K562 (cell line): ENCODE measurements around the gene KCNK10. TPM values are rescaled to one million over a fixed set of nuclear protein-coding genes. Genes with fewer than 3 reads are reported as not detected.

ENCODE experiments used
- ATAC-seq: fragments of 200-7000 bp; cut with Tn5 transposase; 3 replicates; pipeline ENCODE4 v1.9.1; 2020; ENCODE audit warnings: moderate library complexity
- BruUV-seq: library from RNA; stranded (reverse); fragments of 400-500 nt; replicated peaks from 2 replicates; lab custom pipeline; 2021; lab: Mats Ljungman, UMichigan
- CTCF ChIA-PET: fragments of 300-600 bp; formaldehyde crosslinking; extraction: SDS; loops from one replicate; lab custom pipeline; 2021; ENCODE audit warnings: low intra/inter-chr PET ratio; lab: Yijun Ruan, JAX
- POLR2A ChIA-PET: fragments of 300-600, 350-650 bp; sonication (Branson Sonifier 250); formaldehyde crosslinking; extraction: SDS; loops from one replicate; lab custom pipeline; 2021; ENCODE audit warnings: antibody characterized with exemption, inconsistent platforms; lab: Yijun Ruan, JAX
- DNase-seq, 4 experiments: peaks; one replicate each; pipeline versions ENCODE4 v3.0.0 to v3.0.0-alpha.2; 2011 to 2018; ENCODE audit warnings: low spot score in 3 of 4, mixed read lengths in 3 of 4; ENCODE audit errors: extremely low read depth in 1 of 4
- FAIRE-seq: peaks from 2 replicates; lab custom pipeline; 2011; peaks lifted over from hg19 to GRCh38; lab: Jason Lieb, UNC
- H2AFZ ChIP-seq: 2 replicates; pipeline ENCODE4 v1.6.0; 2011; ENCODE audit warnings: low read depth, low read length, control low read depth, inconsistent platforms
- H3K27ac ChIP-seq: fragments of 200-600 bp; 3 replicates; pipeline ENCODE4 v1.8.0; 2011; ENCODE audit warnings: low read depth, mild to moderate bottlenecking, control low read depth, inconsistent platforms, low read length, moderate library complexity, mixed read lengths; ENCODE audit errors: extremely low read depth
- H3K27me3 ChIP-seq, 2 experiments: fragments of 300-600 bp in 1 of 2; 2 replicates in 1 of 2; 3 replicates in 1 of 2; pipeline versions ENCODE4 v1.6.0 to v1.8.0; 2011; ENCODE audit warnings: inconsistent platforms in 2 of 2, low read length in 2 of 2, mild to moderate bottlenecking in 1 of 2, mixed read lengths in 1 of 2, moderate library complexity in 1 of 2; ENCODE audit not compliant: control insufficient read depth in 2 of 2, insufficient read depth in 2 of 2
- H3K36me3 ChIP-seq: fragments of 300-600 bp; 3 replicates; pipeline ENCODE4 v1.8.0; 2011; ENCODE audit warnings: mild to moderate bottlenecking, low read length, inconsistent platforms; ENCODE audit not compliant: control insufficient read depth, insufficient read depth
- H3K4me1 ChIP-seq, 2 experiments: fragments of 200-600 bp in 1 of 2; replicated peaks in 1 of 2; 2 replicates in 1 of 2; 3 replicates in 1 of 2; pipeline versions ENCODE4 v1.5.1 to v1.8.0; 2011; ENCODE audit warnings: inconsistent platforms in 2 of 2, low read length in 2 of 2, mild to moderate bottlenecking in 1 of 2, mixed read lengths in 1 of 2, moderate library complexity in 1 of 2; ENCODE audit not compliant: control insufficient read depth in 2 of 2, insufficient read depth in 2 of 2
- H3K4me2 ChIP-seq: 2 replicates; pipeline ENCODE4 v1.6.1; 2011; ENCODE audit warnings: low read length, control low read depth, inconsistent platforms, mixed read lengths; ENCODE audit not compliant: insufficient read depth
- H3K4me3 ChIP-seq: fragments of 200-600 bp; sonication (generic), shearing (Covaris generic); 2 replicates; pipeline ENCODE4 v1.5.1; 2016; ENCODE audit warnings: control low read depth, inconsistent platforms
- H3K79me2 ChIP-seq: fragments of 200-600 bp; 3 replicates; pipeline ENCODE4 v1.8.0; 2011; ENCODE audit warnings: low read length, inconsistent platforms; ENCODE audit not compliant: control insufficient read depth, insufficient read depth
- H3K9ac ChIP-seq, 2 experiments: 2 replicates each; pipeline versions ENCODE4 v1.6.0 to v1.6.1; 2011; ENCODE audit warnings: low read depth in 2 of 2, low read length in 2 of 2, control low read depth in 1 of 2, inconsistent platforms in 1 of 2, mild to moderate bottlenecking in 1 of 2, mixed read lengths in 1 of 2; ENCODE audit not compliant: insufficient read depth in 1 of 2
- H3K9me1 ChIP-seq: one replicate; pipeline ENCODE4 v1.6.0; 2011; ENCODE audit warnings: inconsistent platforms, mild to moderate bottlenecking, low read length, moderate library complexity; ENCODE audit not compliant: control insufficient read depth, insufficient read depth
- H3K9me3 ChIP-seq: replicated peaks from 2 replicates; pipeline ENCODE4 v1.5.1; 2011; ENCODE audit warnings: low read depth, low read length, inconsistent platforms; ENCODE audit not compliant: control insufficient read depth, insufficient read depth
- H4K20me1 ChIP-seq: replicated peaks from 2 replicates; pipeline ENCODE4 v1.6.1; 2011; ENCODE audit warnings: low read length, inconsistent platforms, mixed read lengths; ENCODE audit not compliant: control insufficient read depth, insufficient read depth
- FOS ChIP-seq: IDR thresholded peaks from 3 replicates; pipeline ENCODE4 v1.6.1; 2011; ENCODE audit not compliant: insufficient read length; ENCODE audit errors: extremely low read depth
- PCBP1 ChIP-seq: fragments of 200-400 bp; formaldehyde crosslinking; IDR thresholded peaks from 2 replicates; pipeline ENCODE4 v1.6.1; 2018; ENCODE audit warnings: mild to moderate bottlenecking, low read depth, low read length; ENCODE audit not compliant: poor library complexity, severe bottlenecking
- TEAD4 ChIP-seq, 2 experiments: sonication (generic) in 1 of 2; formaldehyde crosslinking in 1 of 2; IDR thresholded peaks; 2 replicates each; pipeline versions ENCODE4 v1.6.1 to v1.8.0; 2012 to 2022; ENCODE audit warnings: borderline replicate concordance in 1 of 2, inconsistent platforms in 1 of 2, low read length in 1 of 2, mild to moderate bottlenecking in 1 of 2, missing genetic modification reagents in 1 of 2
- XRCC3 ChIP-seq: fragments of 450-650 bp; IDR thresholded peaks from 2 replicates; pipeline ENCODE4 v1.6.1; 2017; ENCODE audit warnings: mild to moderate bottlenecking, moderate library complexity
- ZNF143 ChIP-seq: sonication (generic); formaldehyde crosslinking; IDR thresholded peaks from 2 replicates; pipeline ENCODE4 v1.9.0; 2022; ENCODE audit warnings: mild to moderate bottlenecking, missing genetic modification reagents
- ZNF184 ChIP-seq: sonication (generic); formaldehyde crosslinking; IDR thresholded peaks from 2 replicates; pipeline ENCODE4 v1.5.0; 2020; ENCODE audit warnings: missing genetic modification reagents
- WGBS: fragments of 100-300 bp; shearing (Covaris generic); methylation state at CpG from one replicate; pipeline ENCODE4 v1.1.6; 2016; ENCODE audit warnings: low coverage, mixed read lengths; ENCODE audit not compliant: insufficient coverage; ENCODE audit errors: missing lambda C conversion rate; 5-methylcytosine and 5-hydroxymethylcytosine counted together
- in situ Hi-C: fragments of 300-500 bp; cut with MboI; formaldehyde crosslinking; loops from 4 replicates; pipeline ENCODE4 v1.15.0; 2018; ENCODE audit warnings: inconsistent platforms, mixed read lengths
- intact Hi-C: fragments of 100-400 bp; cut with micrococcal nuclease; formaldehyde crosslinking; loops from 2 replicates; pipeline ENCODE4 v1.14.2; 2022
- polyA plus RNA-seq, 8 experiments: library from polyadenylated mRNA; depleted of rRNA in 4 of 8; stranded (reverse) in 5 of 8; unstranded in 3 of 8; fragments of >200 nt; fragmentation: Nextera tagmentation in 2 of 8; fragmentation: Illumina TruSeq in 1 of 8; extraction: Ambion mirVana in 2 of 8; extraction: Trizol in 1 of 8; gene quantifications; 2 replicates each; pipeline versions ENCODE4 v1.2.1 to v1.2.3, GENCODE V29; 2011 to 2014; ENCODE audit warnings: inconsistent platforms in 1 of 8, missing spikeins in 1 of 8
- total RNA-seq, 7 experiments: library from RNA; depleted of rRNA in 6 of 7; stranded (reverse); fragments of >200 nt in 6 of 7; fragmentation: Illumina TruSeq in 2 of 7; extraction: Trizol in 2 of 7; gene quantifications; 2 replicates each; pipeline versions ENCODE4 v1.2.1 to v1.2.3, GENCODE V29; 2011 to 2021; ENCODE audit warnings: low replicate concordance in 1 of 7
- TF ChIP-seq, protein P1 (sequence below): sonication (generic); formaldehyde crosslinking; IDR thresholded peaks from 2 replicates; pipeline ENCODE4 v1.9.0; 2022; ENCODE audit warnings: mild to moderate bottlenecking, missing genetic modification reagents
- TF ChIP-seq, protein P2 (sequence below): fragments of 250-450 bp; sonication (Bioruptor Pico); IDR thresholded peaks from 2 replicates; pipeline ENCODE4 v1.8.0; 2022; ENCODE audit warnings: moderate library complexity, mild to moderate bottlenecking, inconsistent platforms
- TF ChIP-seq, protein P3 (sequence below), 2 experiments: fragments of 450-650 bp in 1 of 2; sonication (generic) in 1 of 2; formaldehyde crosslinking in 1 of 2; IDR thresholded peaks in 1 of 2; conservative IDR thresholded peaks in 1 of 2; 2 replicates each; pipeline versions ENCODE4 v1.6.1 to v1.8.1; 2016 to 2023; ENCODE audit warnings: mild to moderate bottlenecking in 2 of 2, moderate library complexity in 2 of 2, inconsistent platforms in 1 of 2, missing genetic modification reagents in 1 of 2
- TF ChIP-seq, protein P4 (sequence below): sonication (generic); formaldehyde crosslinking; IDR thresholded peaks from 2 replicates; pipeline ENCODE4 v1.8.0; 2022; ENCODE audit warnings: mild to moderate bottlenecking, missing genetic modification reagents
- TF ChIP-seq, protein P5 (sequence below): fragments of 200-800 bp; sonication (Bioruptor generic); IDR thresholded peaks from 2 replicates; pipeline ENCODE4 v1.6.1; 2016; ENCODE audit warnings: missing genetic modification characterization, missing compliant biosample characterization

The KCNK10 gene
- total and polyA plus RNA-seq, 9 of the 15 experiments (the other 6 are each of a cell fraction or from before 2014, with no cell fraction given) = not detected

DNA sequence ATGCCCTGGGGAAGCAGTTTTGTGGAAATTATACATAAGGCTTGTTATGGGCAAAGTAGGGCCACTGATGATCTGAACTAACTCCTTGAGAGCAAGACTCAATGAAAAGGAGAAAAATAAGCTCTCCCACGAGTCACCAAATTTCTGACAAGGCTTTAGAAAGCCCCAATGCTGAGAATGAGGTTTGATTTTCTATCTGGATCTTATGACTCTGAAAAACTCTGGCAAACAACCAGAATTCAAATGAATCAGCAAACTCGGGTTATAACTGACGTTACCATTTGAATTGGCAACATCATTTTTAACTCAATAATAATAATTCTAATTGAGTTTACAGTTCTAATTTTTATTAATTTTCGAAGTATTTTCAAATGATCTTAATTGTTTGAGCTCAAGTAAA, 79.1 kb downstream of the KCNK10 start (continued):
- no peak for TF ChIP-seq ZNF143 (CRISPR knock-in tag)
- no peak for TF ChIP-seq XRCC3
- TF ChIP-seq, protein P1, sequence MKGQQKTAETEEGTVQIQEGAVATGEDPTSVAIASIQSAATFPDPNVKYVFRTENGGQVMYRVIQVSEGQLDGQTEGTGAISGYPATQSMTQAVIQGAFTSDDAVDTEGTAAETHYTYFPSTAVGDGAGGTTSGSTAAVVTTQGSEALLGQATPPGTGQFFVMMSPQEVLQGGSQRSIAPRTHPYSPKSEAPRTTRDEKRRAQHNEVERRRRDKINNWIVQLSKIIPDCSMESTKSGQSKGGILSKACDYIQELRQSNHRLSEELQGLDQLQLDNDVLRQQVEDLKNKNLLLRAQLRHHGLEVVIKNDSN (CRISPR knock-in tag) = no peak
- TF ChIP-seq FOS = no peak
- no peak for TF ChIP-seq ZNF184 (CRISPR knock-in tag)

DNA sequence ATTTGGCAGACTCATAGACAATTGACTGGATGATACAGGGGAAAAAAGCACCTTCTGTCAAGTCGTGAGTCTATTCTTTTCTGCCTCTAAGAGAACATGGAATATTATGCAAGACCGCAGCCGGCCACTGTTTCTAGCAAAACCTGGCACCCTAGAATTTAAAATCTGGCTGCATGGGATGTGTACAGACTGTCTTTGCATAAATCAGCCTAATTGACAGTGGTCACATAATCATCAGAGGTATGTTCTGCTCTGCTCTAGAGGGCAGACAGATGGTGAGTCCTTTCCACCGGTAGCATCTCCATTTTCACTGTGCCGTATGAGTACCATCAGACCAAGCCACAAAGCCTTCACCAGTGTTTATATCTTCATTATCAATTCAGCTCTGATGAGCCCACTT, 80.6 kb downstream of the KCNK10 start:
- Histone ChIP-seq H4K20me1 (no peaks in the 10 kb centered on the region), H3K27ac (no peak overlapping the region), H2AFZ (no peak overlapping the region), H3K9ac (no peak overlapping the region), H3K4me3 (no peak overlapping the region), H3K36me3 (no peaks in the 10 kb centered on the region), H3K9me1 (no peaks in the 10 kb centered on the region), H3K79me2 (no peaks in the 10 kb centered on the region), H3K4me1 (no peaks in the 10 kb centered on the region), H3K9me3 (no peaks in the 10 kb centered on the region), H3K27me3 (peaks cover 0 to 10% of the 10 kb centered on the region in 2 experiments; a peak in 1 of 5 replicates), H3K4me2 (no peak overlapping the region)
- in situ Hi-C loops = no loop called here
- FAIRE-seq (no peak), DNase-seq (no peak), ATAC-seq (no peak)
- POLR2A ChIA-PET = interaction anchor here (0.8 kb wide), 1 partner anchor 9 kb away, joined by 3 read pairs; no protein-coding TSS in a partner anchor
- WGBS = 0% methylated on average over 5 of the region's 5 CpGs
- intact Hi-C loops = no loop called here
- BruUV-seq = no TSS peak
- CTCF ChIA-PET = no interaction called here
- TF ChIP-seq, protein P2, sequence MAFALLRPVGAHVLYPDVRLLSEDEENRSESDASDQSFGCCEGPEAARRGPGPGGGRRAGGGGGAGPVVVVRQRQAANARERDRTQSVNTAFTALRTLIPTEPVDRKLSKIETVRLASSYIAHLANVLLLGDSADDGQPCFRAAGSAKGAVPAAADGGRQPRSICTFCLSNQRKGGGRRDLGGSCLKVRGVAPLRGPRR (CRISPR knock-in tag) = no peak
- no peak for TF ChIP-seq TEAD4 (IDR thresholded peaks at IDR 0.05; ENCODE audit: low read length)
- TF ChIP-seq TEAD4 (CRISPR knock-in tag; IDR thresholded peaks at IDR 0.05; ENCODE audit: borderline replicate concordance) = no peak
- no peak for TF ChIP-seq PCBP1
- TF ChIP-seq, protein P3, sequence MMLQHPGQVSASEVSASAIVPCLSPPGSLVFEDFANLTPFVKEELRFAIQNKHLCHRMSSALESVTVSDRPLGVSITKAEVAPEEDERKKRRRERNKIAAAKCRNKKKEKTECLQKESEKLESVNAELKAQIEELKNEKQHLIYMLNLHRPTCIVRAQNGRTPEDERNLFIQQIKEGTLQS (IDR thresholded peaks at IDR 0.05) = no peak
- TF ChIP-seq, protein P3 (CRISPR knock-in tag; conservative IDR thresholded peaks at IDR 0.05) = no peak
- TF ChIP-seq, protein P4, sequence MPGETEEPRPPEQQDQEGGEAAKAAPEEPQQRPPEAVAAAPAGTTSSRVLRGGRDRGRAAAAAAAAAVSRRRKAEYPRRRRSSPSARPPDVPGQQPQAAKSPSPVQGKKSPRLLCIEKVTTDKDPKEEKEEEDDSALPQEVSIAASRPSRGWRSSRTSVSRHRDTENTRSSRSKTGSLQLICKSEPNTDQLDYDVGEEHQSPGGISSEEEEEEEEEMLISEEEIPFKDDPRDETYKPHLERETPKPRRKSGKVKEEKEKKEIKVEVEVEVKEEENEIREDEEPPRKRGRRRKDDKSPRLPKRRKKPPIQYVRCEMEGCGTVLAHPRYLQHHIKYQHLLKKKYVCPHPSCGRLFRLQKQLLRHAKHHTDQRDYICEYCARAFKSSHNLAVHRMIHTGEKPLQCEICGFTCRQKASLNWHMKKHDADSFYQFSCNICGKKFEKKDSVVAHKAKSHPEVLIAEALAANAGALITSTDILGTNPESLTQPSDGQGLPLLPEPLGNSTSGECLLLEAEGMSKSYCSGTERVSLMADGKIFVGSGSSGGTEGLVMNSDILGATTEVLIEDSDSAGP (CRISPR knock-in tag) = no peak
- TF ChIP-seq, protein P5, sequence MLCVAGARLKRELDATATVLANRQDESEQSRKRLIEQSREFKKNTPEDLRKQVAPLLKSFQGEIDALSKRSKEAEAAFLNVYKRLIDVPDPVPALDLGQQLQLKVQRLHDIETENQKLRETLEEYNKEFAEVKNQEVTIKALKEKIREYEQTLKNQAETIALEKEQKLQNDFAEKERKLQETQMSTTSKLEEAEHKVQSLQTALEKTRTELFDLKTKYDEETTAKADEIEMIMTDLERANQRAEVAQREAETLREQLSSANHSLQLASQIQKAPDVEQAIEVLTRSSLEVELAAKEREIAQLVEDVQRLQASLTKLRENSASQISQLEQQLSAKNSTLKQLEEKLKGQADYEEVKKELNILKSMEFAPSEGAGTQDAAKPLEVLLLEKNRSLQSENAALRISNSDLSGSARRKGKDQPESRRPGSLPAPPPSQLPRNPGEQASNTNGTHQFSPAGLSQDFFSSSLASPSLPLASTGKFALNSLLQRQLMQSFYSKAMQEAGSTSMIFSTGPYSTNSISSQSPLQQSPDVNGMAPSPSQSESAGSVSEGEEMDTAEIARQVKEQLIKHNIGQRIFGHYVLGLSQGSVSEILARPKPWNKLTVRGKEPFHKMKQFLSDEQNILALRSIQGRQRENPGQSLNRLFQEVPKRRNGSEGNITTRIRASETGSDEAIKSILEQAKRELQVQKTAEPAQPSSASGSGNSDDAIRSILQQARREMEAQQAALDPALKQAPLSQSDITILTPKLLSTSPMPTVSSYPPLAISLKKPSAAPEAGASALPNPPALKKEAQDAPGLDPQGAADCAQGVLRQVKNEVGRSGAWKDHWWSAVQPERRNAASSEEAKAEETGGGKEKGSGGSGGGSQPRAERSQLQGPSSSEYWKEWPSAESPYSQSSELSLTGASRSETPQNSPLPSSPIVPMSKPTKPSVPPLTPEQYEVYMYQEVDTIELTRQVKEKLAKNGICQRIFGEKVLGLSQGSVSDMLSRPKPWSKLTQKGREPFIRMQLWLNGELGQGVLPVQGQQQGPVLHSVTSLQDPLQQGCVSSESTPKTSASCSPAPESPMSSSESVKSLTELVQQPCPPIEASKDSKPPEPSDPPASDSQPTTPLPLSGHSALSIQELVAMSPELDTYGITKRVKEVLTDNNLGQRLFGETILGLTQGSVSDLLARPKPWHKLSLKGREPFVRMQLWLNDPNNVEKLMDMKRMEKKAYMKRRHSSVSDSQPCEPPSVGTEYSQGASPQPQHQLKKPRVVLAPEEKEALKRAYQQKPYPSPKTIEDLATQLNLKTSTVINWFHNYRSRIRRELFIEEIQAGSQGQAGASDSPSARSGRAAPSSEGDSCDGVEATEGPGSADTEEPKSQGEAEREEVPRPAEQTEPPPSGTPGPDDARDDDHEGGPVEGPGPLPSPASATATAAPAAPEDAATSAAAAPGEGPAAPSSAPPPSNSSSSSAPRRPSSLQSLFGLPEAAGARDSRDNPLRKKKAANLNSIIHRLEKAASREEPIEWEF = no peak
